ENCODE measurements around the gene TTBK2. TPM values are rescaled to one million over a fixed set of nuclear protein-coding genes. Genes with fewer than 3 reads are reported as not detected.

Gene TTBK2
- total RNA-seq, 2 donors from 2014 or later, result 6.5 to 22.1 TPM

- no peak overlapping the region for H3K4me3 ChIP-seq
- DNase-seq, result no peak
- H3K36me3 ChIP-seq (replicated peaks in 1 of 2; ENCODE audit: insufficient read depth in 1 of 2, low read depth in 2 of 2), result no peaks in the 10 kb centered on the region
- H3K9me3 ChIP-seq, result no peaks in the 10 kb centered on the region
- H3K27me3 ChIP-seq, result no peaks in the 10 kb centered on the region
- intact Hi-C loops (cut with DNase I), result no loop called here
- 96 to 100% methylated on average over 2 of the region's 2 CpGs for WGBS, 2 donors
- no peak for ATAC-seq
- TF ChIP-seq, protein P1, sequence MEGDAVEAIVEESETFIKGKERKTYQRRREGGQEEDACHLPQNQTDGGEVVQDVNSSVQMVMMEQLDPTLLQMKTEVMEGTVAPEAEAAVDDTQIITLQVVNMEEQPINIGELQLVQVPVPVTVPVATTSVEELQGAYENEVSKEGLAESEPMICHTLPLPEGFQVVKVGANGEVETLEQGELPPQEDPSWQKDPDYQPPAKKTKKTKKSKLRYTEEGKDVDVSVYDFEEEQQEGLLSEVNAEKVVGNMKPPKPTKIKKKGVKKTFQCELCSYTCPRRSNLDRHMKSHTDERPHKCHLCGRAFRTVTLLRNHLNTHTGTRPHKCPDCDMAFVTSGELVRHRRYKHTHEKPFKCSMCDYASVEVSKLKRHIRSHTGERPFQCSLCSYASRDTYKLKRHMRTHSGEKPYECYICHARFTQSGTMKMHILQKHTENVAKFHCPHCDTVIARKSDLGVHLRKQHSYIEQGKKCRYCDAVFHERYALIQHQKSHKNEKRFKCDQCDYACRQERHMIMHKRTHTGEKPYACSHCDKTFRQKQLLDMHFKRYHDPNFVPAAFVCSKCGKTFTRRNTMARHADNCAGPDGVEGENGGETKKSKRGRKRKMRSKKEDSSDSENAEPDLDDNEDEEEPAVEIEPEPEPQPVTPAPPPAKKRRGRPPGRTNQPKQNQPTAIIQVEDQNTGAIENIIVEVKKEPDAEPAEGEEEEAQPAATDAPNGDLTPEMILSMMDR (IDR thresholded peaks at IDR 0.05), result no peak
- no peak for TF ChIP-seq POLR2A (IDR thresholded peaks at IDR 0.05)
- H3K27ac ChIP-seq, result no peak overlapping the region
- peaks cover 8% of the 10 kb centered on the region for H3K4me1 ChIP-seq
These were observed 51.9 kb downstream of the TTBK2 start for GRCh38 chr15:42868683-42869082.

DNA sequence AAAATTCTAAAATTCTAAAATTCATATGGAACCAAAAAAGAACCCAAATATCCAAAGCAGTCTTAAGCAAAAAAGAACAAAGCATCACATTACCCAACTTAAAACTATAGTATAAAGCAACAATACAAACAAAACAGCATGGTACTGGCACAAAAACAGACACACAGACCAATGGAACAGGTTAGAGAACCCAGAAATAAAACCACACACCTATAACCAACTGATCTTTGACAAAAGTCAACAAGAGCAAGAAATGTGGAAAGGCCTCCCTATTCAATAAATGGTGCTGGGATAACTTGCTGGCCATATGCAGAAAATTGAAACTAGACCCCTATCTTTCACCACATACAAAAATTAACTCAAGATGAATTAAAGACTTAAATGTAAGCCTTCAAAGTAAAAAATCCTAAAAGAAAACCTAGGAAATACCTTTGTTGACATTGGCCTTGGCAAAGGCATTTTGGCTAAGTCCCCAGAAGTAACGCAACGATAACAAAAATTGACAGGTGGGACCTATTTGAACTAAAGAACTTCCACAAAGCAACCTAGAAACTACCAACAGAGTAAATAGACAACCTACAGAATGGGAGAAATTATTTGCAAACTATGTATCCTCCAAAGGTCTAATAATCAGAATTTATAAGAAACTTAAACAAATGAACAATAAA lies 56.9 kb downstream of the TTBK2 start:
- 16 to 18% methylated on average over 2 of the region's 2 CpGs for WGBS, 2 donors
- H3K27ac ChIP-seq, result peak overlapping the region in 1 of 4 donors; percentile 31

DNA sequence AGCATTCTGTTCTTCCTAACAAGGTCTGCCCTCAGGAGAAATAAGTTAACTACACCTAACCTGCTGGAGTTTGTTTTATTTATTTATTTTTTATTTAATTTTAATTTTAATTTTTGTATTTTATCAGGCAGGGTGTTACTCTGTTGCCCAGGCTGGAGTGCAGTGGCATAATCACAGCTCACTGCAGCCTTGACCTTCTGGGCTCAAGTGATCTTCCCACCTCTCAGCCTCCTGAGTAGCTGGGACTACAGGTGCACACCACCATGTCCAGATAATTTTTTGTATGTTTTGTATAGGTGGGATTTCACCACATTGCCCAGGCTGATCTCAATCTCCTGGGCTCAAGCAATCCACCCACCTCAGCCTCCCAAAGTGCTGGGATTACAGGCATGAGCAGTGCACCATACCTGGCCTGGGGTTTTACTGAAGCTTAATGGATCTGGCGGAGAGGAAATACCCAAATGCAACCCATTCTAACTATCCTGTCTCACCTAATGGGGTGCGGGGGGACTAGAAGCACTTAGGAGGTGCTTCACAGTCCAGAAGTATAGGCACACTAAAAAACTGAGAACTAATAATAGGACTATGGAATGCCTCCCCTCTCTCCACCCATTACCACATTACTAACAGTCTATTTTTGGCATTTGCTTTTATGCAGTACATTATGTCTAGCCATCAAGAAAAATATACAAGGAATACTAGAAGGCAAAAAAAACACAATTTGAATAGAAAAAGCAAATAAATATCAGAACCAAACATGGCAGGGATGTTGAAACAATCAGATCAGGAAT lies 61.4 kb downstream of the TTBK2 start:
- intact Hi-C loops (cut with DNase I), result no loop called here
- H3K4me3 ChIP-seq, result no peak overlapping the region
- H3K9me3 ChIP-seq, result no peaks in the 10 kb centered on the region
- ATAC-seq (no peak), DNase-seq (no peak)
- TF ChIP-seq POLR2A (IDR thresholded peaks at IDR 0.05), result no peak
- TF ChIP-seq, protein P1 (IDR thresholded peaks at IDR 0.05), result no peak
- H3K27me3 ChIP-seq, result no peaks in the 10 kb centered on the region
- 97 to 100% methylated on average over 2 of the region's 2 CpGs for WGBS, 2 donors
- H3K4me1 ChIP-seq, result peaks cover 13% of the 10 kb centered on the region
- no peaks in the 10 kb centered on the region for H3K36me3 ChIP-seq (replicated peaks in 1 of 2; ENCODE audit: insufficient read depth in 1 of 2, low read depth in 2 of 2)
- H3K27ac ChIP-seq, result no peak overlapping the region

More for the DNA sequence above, 56.9 kb downstream of the TTBK2 start:
- peaks cover 16% of the 10 kb centered on the region for H3K4me1 ChIP-seq
- no peak overlapping the region for H3K4me3 ChIP-seq
- DNase-seq (peak; percentile 15 to 43 (median 28)), ATAC-seq (no peak)
- intact Hi-C loops (cut with DNase I), result no loop called here
- H3K36me3 ChIP-seq (replicated peaks in 1 of 2; ENCODE audit: insufficient read depth in 1 of 2, low read depth in 2 of 2), result no peaks in the 10 kb centered on the region
- no peaks in the 10 kb centered on the region for H3K27me3 ChIP-seq
- H3K9me3 ChIP-seq, result no peaks in the 10 kb centered on the region
- no peak for TF ChIP-seq POLR2A (IDR thresholded peaks at IDR 0.05)
- TF ChIP-seq, protein P1 (IDR thresholded peaks at IDR 0.05), result no peak

DNA sequence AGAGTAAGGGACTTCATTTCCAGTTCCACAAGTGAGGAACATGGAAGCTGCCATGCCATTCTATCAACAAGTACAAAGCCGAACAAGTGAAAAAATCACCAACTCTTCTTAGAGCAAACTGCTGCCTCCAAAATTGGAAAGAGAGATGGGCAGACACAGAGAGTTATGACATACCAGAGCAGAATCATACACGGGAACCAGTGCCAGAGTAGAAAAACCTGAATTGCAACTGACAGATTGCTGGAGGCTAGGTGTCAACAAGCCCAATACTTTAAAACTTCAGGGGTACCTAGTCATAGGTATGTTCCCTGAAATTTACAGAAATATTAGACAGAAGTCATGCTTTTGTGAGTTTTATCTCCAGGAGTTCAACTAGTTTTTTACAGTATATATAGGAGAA lies 62.0 kb downstream of the TTBK2 start:
- Histone ChIP-seq H3K27ac (no peak overlapping the region), H3K27me3 (no peaks in the 10 kb centered on the region), H3K4me1 (peaks cover 7% of the 10 kb centered on the region), H3K36me3 (replicated peaks in 1 of 2; ENCODE audit: insufficient read depth in 1 of 2, low read depth in 2 of 2) (no peaks in the 10 kb centered on the region), H3K4me3 (no peak overlapping the region), H3K9me3 (no peaks in the 10 kb centered on the region)
- intact Hi-C loops (cut with DNase I), result no loop called here
- no peak for DNase-seq
- 60 to 62% methylated on average over 2 of the region's 2 CpGs for WGBS, 2 donors
- no peak for ATAC-seq
- TF ChIP-seq POLR2A (IDR thresholded peaks at IDR 0.05), result no peak
- TF ChIP-seq, protein P1 (IDR thresholded peaks at IDR 0.05), result no peak

Data from body of pancreas (tissue), 4 donors.